Cardiac septum (tissue), 1 donor: ENCODE data around the gene FAM120A. TPM values are rescaled to one million over a fixed set of nuclear protein-coding genes. Genes with fewer than 3 reads are reported as not detected.
"Not testable (repeated sequence)": the region's sequence is repeated elsewhere in the genome, so short reads cannot be mapped to it uniquely, and the experiment has no call there.

Experiments used
- DNase-seq: peaks from one replicate; pipeline ENCODE4 v3.0.0-alpha.2; 2020; ENCODE audit warnings: low spot score
- intact Hi-C: fragments of 100-400 bp; cut with DNase I; formaldehyde crosslinking; loops from one replicate; pipeline ENCODE4 v1.14.0; 2022
- total RNA-seq: library from RNA; stranded (reverse); fragmentation: NEBNext Ultra II Directional; extraction: Animal tissue kit (Norgen Biotek cat#: 25700); gene quantifications from one replicate; pipeline ENCODE4 v1.2.1, GENCODE V29; 2021
- donor health status: DM: no; HTN: no; CAD: no.

FAM120A gene
- total RNA-seq, 1 donor from 2014 or later: 116 TPM

DNA sequence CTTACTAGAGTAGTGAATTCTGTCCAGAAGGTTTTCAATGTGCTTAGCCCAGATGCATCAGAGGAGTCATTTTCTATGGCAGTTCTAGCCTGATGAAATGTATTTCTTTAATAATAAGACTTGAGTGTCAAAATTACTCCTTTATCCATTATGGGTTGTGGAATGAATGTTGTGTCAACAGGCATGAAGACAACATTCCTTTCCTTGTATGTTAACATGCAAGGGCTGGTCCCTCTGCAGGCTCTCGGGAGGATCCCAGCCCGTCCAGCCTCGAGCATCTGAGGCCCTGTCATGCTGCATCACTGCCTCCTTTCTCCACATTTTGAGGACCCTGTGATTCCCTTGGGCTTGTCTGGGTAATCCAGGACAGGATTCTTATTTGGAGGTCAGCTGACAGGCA is 44.8 kb downstream of the FAM120A start:
- intact Hi-C loops: no loop called here

DNA sequence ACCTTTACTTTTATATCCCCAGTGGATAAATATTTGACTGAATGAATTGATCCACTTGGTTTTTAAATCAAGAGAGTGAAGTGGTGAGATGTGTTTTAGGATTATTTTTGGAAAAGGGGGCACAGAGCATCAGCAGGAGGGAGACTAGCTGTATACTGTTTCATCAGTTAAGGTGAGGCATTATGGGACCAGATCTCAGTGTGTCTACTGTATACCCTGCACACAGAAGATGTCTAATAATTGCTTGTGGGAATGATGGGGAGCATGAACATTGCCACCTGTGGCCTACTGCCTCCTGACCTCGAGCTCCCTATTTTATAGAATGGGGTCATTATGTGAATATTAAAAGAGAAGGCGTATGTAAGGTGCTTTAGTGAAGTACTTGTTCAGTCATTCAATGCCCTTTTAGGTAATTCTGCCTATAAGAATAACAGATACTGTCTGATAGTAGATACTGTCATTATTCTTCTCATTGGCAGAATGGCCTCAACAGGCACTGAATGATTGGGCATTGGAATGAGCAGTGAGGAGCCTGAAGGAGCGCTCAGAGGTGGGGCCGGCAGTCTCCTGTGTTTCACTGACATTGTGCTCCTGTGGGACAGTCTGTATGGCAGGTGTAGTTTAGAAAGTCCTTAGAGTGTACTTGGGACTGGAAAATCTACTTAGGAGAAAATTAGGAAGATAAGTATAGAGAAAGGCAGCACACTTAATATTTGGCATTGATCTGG is 49.2 kb downstream of the FAM120A start:
- no peak for DNase-seq
- intact Hi-C loops: loop anchor here (5.0 kb wide), 1 partner anchor 48 kb away; the partner anchor contains the start of genes FAM120A and FAM120AOS

More for the DNA sequence above, 44.8 kb downstream of the FAM120A start:
- no peak for DNase-seq

DNA sequence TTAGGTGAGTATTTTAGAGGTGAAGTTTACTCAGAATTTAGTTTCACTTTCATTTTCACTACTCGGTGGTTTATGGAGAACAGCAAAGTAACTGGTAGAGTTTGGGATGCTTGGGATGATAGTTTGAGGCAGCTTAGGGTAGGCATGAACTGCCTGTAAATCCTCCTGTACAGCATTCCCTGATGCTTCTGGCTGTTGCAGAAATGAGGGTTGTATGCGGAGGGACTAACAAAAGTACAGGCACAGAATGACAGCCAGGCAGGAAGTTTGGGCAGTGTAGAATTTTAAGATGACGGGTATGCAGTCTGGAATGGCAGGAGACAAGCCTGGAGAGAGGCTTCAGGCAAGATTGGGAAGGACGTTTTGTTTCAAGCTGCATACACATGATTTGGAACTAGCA is 49.9 kb downstream of the FAM120A start:
- intact Hi-C loops: loop anchor here (5.0 kb wide), 1 partner anchor 49 kb away; the partner anchor contains the start of genes FAM120A and FAM120AOS
- DNase-seq: no peak

DNA sequence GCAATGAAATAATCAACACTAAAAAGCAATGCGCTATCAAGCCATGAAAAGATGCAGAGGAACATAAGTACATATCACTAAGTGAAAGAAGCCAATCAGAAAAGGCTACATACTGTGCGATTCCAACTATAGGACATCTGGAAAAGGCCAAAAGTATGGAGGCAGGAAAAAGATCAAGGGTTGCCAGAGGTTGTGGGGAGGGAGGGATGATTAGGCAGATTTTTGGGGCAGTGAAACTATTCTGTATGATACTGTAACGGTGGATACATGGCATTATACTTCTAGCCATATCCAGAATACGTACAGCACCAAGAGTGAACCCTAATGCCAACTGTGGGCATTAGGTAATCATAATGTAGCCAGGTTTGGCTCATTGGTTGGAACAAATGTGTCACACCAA is 51.9 kb downstream of the FAM120A start:
- intact Hi-C loops: loop anchor here (5.0 kb wide), 1 partner anchor 51 kb away; the partner anchor contains the start of genes FAM120A and FAM120AOS
- no peak for DNase-seq

DNA sequence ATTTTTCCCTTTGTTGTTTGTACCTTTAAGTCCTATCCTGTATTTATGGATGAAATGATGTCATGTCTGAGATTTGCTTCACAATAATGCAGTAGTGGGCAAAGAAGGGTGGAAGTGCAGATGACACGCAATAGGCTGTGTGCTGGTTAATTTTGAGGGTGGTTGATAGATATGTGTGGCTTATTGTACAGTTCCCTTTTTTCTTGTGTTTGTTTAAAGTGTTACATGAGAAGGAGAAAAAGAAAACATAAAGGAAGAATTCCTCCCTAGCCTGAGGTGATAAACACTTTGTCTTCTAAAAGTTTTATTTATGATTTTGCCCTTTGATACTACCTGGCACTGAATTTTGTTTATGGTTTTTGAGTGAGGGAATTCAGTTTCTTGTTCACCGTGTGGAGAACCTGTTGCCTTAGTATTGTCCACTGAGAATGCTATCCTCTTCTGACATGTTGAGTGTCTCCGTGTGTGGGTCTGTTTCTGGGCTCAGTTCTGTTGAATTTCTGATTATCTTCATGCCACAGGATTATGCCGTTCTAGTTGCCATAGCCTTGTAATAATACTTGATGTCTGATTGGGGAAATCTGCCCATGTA is 54.2 kb downstream of the FAM120A start:
- intact Hi-C loops: no loop called here
- no peak for DNase-seq

DNA sequence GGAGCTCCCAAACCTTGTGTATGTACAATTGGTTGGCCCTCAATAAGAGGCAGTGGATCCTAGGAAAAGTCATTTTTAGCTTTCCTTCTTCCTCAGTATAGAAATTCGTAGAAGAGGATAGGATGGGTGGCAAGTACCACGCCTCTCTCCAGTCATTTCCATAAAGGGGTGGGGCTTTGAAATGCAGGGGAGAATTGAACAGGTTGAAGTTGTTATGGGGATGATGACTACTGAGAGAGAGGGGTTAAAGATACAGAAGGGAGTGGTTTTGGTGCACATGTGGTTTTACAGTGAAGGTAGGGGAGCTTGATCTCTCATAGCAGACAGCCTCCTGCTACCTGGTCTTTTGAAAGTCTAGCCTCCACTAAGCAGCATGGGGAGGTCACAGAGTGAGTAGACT is 56.3 kb downstream of the FAM120A start:
- no peak for DNase-seq
- intact Hi-C loops: no loop called here

DNA sequence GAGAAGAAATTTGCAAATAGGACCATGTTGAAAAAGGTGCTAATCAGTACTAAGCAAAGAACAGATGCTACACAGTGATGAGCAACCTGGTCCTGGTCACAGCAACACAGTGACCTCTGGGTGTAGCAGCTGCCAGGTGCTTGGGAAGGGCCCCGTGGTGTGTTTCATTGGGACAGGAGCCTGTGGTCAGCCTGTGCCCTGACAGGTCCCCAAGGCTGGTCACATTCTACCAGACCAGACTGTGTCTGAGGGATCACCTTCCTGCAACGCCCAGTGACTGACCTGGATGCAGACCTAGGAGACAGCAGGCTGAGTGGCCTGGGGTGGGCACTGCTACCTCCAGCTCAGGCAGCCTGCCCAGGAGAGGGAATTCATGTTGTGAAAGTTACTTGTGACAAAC is 56.7 kb downstream of the FAM120A start:
- intact Hi-C loops: no loop called here
- no peak for DNase-seq

DNA sequence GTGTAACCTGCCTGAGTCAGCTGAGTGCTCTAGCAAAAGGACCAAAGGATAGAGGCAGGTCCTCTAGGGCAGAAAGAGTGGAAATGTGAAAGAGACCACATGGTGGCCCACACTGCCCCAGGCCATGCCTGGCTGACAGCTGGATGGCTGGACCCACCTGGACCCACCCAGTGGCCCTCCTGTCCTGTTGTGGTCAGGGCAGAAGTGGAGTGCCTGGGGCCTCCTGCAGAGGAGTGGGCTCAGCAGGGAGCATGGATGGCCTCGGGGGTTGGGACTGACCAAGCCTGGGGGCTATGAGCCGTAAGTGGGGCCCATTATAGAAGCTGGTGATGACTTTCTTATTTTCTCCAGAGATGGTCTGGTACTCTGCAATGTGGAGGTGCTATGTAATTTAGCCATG is 57.6 kb downstream of the FAM120A start:
- intact Hi-C loops: no loop called here
- no peak for DNase-seq

DNA sequence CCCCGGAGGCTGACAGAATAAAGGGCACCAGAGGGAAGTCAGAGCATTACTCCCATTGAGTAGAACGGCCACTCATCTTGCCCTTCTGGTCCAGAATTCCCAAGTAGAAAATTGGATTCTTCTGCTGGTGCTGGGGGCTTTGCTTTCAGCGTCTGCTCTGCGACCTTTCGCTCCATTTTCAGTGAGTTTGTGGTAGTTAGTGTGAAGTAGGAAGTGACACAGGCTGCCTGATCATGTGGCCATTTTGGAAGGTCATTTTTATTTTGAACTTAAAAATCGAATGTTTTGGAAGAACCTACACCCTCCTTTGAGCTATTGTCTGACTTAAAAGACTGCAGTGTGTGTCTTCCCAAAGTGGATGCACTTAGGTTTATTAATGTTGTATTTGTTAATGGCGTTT is 58.6 kb downstream of the FAM120A start:
- DNase-seq: no peak
- intact Hi-C loops: no loop called here

DNA sequence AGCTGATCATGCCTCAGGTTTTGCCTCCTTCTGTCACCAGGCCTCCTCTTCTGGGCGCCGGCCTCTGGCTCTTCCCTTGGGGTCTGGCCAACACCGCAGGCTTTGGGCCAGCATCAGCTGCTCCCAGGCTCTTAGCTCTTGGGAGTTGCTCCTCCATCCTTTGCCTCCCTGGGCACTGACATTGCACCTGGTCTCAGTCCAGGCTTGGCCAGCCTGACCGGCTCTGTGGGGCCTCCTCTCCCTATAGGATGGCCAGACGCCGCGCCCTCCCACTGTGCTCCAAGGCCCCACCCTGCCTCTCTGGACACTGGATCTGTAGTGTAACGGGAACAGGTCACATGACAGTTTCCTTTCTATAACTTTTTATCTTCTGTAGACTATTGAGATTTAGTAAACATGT is 59.7 kb downstream of the FAM120A start:
- intact Hi-C loops: not testable (repeated sequence)
- peak; percentile 87 for DNase-seq

DNA sequence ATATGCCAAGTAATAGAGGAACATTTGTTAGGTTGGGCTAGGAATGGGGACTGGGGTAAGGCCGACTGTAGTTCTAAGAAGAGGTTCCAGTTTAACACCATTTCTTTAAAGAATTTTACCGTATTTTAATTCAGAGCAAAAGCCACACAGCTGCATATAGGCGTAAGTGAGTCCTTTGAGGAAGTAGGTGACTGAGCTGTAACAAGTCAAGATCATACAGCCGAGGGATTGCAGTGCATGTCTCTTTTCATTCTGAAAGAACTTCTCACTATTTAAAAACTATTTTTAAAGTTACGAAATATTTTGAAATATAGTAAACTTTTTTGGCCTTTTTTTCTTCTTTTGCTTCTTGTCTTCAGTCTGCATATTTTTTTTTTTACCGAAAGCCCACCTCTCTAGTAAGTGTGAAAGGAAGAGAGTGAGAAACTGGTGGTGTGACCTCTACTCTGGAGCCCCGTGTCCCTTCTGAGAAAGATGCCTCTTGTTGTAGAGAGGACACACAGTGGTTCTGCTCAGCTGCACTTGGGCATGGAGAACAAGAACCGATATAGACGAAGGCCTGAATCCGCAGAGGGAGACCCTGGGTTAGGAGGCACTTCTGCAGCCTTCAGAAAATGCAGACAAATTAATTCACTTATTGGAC is 60.8 kb downstream of the FAM120A start:
- intact Hi-C loops, DNase-seq: not testable (repeated sequence)

DNA sequence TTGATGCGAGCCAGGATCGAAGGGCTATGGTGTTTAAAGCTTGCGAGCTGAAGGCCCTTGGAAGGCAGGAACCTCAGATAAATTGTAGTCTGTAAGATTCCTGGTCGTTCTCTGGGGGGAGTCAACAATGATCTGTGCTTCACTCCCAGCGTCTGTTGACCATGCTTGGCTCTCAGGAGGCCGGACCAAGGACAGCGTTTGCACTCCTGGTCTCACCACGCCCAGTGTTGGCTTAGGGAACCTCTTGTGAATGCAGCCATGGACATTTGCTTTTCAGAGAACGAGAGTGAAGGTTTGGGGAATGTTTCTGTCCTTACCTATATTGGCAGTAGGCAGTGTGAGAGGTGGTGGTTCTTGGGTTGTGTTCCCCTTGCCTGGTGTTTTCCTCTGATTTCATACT is 62.1 kb downstream of the FAM120A start:
- no peak for DNase-seq
- intact Hi-C loops: no loop called here

DNA sequence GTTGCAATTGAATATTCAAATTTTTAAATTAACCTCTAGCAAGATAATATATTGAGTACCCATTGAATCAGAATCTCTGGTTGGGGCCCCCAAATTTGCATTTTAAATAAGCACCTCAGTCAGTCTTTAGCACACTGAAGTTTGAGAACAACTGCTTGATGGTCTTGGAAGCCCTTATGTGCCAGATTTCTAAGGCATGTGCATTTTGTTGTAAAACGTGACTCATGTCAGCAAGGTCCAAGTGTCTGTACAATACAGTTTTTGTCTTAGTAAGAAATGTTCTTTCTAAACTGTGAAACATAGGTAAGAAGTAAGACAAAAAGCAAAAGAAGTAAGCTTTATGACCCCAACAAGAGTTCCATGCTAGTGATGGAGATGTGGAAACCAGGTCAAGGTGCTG is 65.8 kb downstream of the FAM120A start:
- intact Hi-C loops: no loop called here
- no peak for DNase-seq

DNA sequence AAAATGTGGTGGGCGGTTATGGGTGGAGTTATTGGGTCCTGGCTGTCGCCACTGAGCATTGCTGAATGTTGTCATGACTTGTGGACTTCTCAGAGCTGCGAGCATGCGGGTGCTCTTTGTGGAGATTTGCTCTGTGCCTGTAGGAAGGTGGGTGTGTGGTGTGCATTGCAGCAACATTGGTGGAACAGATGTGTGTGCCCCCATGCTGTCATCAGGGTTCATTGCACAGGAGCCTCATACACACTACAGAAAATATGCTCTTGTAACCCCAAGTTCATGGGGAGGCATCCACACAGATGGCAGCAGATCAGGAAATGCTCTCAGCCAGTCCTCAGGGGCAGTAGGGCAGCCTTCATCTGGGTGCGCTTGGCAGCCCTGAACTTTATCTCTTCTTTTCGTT is 69.0 kb downstream of the FAM120A start:
- intact Hi-C loops: loop anchor here (5.0 kb wide), 1 partner anchor 68 kb away; the partner anchor contains the start of genes FAM120A and FAM120AOS
- no peak for DNase-seq

DNA sequence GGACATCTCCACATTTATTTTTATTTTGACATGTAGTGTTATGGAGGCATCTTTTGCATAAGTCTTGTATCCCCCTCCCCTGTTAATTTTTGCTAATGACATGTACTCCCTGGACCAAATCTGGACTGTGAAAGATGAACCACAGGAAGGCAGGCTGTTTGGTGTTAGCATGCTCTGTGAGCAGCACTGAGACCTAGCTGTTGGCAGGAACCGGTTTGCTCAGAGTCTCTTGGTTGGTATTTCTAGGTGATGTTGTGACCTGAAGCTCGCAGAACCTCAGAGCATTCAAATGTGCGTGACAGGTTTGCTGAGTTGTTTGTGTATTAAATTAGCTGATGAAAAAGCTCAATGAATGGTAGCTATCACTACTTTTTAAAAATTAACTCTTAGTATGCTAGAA is 71.3 kb downstream of the FAM120A start:
- intact Hi-C loops: loop anchor here (5.0 kb wide), 1 partner anchor 70 kb away; the partner anchor contains the start of genes FAM120A and FAM120AOS
- no peak for DNase-seq

DNA sequence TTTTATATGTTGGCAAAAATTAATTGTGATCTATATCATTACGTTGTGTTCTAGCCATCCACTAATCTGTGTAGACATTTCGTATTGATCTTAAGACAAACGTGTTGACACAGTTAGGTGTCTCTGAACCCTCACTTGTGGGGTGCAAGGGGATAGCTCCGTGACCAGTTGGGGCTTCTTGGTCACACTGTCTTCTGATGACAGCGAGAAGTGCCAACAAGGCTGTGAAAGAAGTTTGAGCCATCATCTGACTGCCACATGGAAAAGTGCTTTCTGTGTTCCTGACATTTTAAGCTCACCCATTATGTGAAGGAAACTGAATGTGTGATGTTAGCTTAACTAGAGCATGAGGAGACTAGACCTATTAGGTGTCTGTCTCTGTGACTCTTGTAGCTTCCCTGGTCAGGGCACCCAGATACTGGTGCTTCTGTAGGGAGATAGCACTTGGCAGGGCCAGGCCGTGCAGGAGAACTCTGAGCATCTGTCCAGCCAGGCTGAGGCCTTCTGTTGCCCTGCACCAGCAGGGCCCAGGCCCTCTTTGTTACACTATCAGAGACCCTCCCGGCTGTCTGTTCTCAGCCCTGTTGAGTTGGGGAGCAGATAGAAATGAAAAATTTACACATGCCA is 72.1 kb downstream of the FAM120A start:
- DNase-seq: no peak
- intact Hi-C loops: loop anchor here (5.0 kb wide), 1 partner anchor 71 kb away; the partner anchor contains the start of genes FAM120A and FAM120AOS

DNA sequence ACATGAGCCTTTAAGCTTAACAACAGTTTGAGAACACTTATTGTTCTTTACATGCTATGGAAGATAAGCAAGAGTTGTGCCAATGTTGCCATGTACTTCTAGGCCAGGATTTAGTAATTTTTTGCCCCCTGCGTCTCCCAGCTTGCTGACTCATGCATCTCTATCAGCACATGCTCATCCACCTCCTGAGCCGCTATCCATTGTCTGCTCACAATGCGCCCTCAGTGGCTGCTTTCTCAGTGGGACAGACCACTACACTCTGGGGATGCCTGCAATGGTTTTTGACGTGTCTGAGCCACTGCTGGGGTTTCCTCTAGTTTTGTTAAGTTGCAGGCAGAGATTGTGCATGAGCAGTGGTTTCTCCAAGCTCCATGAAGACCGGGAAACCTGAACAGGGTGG is 74.0 kb downstream of the FAM120A start:
- no peak for DNase-seq
- intact Hi-C loops: no loop called here

DNA sequence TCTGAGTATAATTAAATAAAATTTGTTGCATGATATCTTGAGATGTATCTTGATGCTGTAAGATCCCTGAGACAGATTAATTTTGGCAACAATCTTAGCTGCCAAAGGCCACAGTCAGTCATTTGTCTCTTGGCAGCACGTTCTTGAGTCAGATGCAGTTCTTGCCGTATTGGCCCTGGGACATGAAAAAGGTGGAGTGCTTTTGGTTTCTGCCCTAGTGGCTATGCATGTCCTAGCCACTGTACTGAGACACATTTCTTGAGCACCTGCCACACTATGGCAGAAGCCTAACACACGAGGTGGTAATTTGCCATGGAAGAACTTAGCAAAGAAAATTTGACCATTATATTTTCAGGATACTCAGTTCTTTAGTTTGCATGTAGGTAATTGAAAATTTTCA is 79.9 kb downstream of the FAM120A start:
- DNase-seq: no peak
- intact Hi-C loops: no loop called here

DNA sequence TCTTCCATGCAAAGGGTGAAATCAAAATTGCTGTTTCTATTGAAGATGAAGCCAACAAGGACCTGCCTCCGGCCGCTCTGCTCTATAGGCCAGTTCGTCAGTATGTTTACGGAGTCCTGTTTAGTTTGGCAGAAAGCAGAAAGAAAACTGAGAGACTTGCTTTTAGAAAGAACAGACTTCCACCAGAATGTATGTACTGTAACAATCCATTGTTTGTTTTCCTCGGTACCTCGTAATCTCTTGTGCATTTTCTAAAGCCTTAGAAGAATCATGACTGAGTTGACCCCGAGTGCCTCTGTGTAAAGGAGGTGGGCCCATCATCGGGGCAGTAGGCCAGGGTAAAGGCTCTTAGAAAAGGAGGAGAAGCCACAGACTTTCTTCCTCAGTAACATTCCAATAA is 80.7 kb downstream of the FAM120A start:
- no peak for DNase-seq
- intact Hi-C loops: no loop called here

DNA sequence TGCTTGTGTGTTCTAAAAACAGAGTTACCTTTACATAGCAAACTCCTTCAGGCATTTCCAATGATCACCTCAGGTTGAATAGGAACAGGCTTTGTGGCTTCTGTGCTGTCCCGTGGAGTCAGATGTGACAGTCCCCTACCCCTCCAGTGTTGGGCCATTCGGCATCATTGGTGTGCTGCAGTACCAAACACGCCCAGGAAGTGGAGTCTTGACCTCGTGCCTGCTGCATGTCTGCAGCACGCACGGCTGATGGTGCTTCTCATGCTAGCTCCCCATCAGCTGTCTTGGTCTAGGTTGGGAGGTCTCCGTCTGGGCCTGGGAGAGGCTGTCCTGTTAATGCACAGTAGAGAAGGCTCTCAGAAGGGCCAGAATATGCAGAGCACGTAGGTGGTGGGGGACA is 82.4 kb downstream of the FAM120A start:
- DNase-seq: no peak

More for the DNA sequence above, 82.4 kb downstream of the FAM120A start:
- intact Hi-C loops: no loop called here
